ENCODE results near the gene CDK12.
"Not testable (repeated sequence)": the region's sequence is repeated elsewhere in the genome, so short reads cannot be mapped to it uniquely, and the experiment has no call there.

CDK12 gene

GRCh38 chr17:39483506-39483905 lies 22.2 kb downstream of the CDK12 start:
- DNase-seq (ENCODE audit: insufficient read length, low spot score), result no peak
- no peak for FAIRE-seq
- no peak for TF ChIP-seq CTCF (IDR thresholded peaks at IDR 0.05; ENCODE audit: insufficient read depth, missing control alignments)

- FAIRE-seq, result no peak
- DNase-seq (ENCODE audit: insufficient read length, low spot score), result no peak
- TF ChIP-seq CTCF (IDR thresholded peaks at IDR 0.05; ENCODE audit: insufficient read depth, missing control alignments), result no peak
Measured at GRCh38 chr17:39484178-39484577, 22.9 kb downstream of the CDK12 start.

GRCh38 chr17:39485555-39485954 lies 24.3 kb downstream of the CDK12 start:
- FAIRE-seq, result no peak
- DNase-seq (ENCODE audit: insufficient read length, low spot score), result no peak
- no peak for TF ChIP-seq CTCF (IDR thresholded peaks at IDR 0.05; ENCODE audit: insufficient read depth, missing control alignments)

- DNase-seq (ENCODE audit: insufficient read length, low spot score) (no peak), FAIRE-seq (no peak)
- TF ChIP-seq CTCF (IDR thresholded peaks at IDR 0.05; ENCODE audit: insufficient read depth, missing control alignments), result no peak
Measured at GRCh38 chr17:39486242-39486641, 25.0 kb downstream of the CDK12 start.

GRCh38 chr17:39487490-39487889 lies 26.2 kb downstream of the CDK12 start:
- FAIRE-seq; DNase-seq (ENCODE audit: insufficient read length, low spot score): not testable (repeated sequence)

- no peak for TF ChIP-seq CTCF (IDR thresholded peaks at IDR 0.05; ENCODE audit: insufficient read depth, missing control alignments)
- DNase-seq (ENCODE audit: insufficient read length, low spot score) (no peak), FAIRE-seq (no peak)
Measured at GRCh38 chr17:39487946-39488345, 26.7 kb downstream of the CDK12 start.

GRCh38 chr17:39496921-39497320 lies 35.6 kb downstream of the CDK12 start:
- DNase-seq (ENCODE audit: insufficient read length, low spot score); FAIRE-seq: not testable (repeated sequence)

GRCh38 chr17:39507511-39507910 lies 46.2 kb downstream of the CDK12 start:
- DNase-seq (ENCODE audit: insufficient read length, low spot score) (no peak), FAIRE-seq (no peak)
- no peak for TF ChIP-seq CTCF (IDR thresholded peaks at IDR 0.05; ENCODE audit: insufficient read depth, missing control alignments)

All from D721Med (cell line).